A549 (cell line): ENCODE measurements around the gene ZBTB46. TPM values are rescaled to one million over a fixed set of nuclear protein-coding genes. Genes with fewer than 3 reads are reported as not detected.

Experiments
- ATAC-seq, 2 experiments: fragments of 200-7000 bp in 1 of 2; fragments of >200 bp in 1 of 2; cut with Nextera tagmentation in 1 of 2; cut with Tn5 transposase in 1 of 2; 3 replicates each; pipeline versions ENCODE4 v1.8.0 to v1.9.1; 2018 to 2020; ENCODE audit warnings: mild to moderate bottlenecking in 1 of 2, moderate library complexity in 1 of 2
- CTCF ChIA-PET: fragments of 300-600 bp; sonication (Branson Sonifier 250); formaldehyde crosslinking; extraction: SDS; loops from one replicate; lab custom pipeline; 2021; ENCODE audit warnings: antibody characterized with exemption, inconsistent platforms; lab: Yijun Ruan, JAX
- POLR2A ChIA-PET: fragments of 350-600 bp; formaldehyde crosslinking; extraction: SDS; loops from one replicate; lab custom pipeline; 2021; ENCODE audit warnings: antibody characterized with exemption, inconsistent platforms; lab: Yijun Ruan, JAX
- DNase-seq, 2 experiments: peaks; one replicate each; pipeline versions ENCODE4 v3.0.0 to v3.0.0-alpha.2; 2011 to 2016; ENCODE audit warnings: low read depth in 1 of 2, low spot score in 1 of 2
- FAIRE-seq: peaks from 2 replicates; lab custom pipeline; 2011; peaks lifted over from hg19 to GRCh38; lab: Jason Lieb, UNC
- H3K27ac ChIP-seq, 2 experiments: fragments of >200 bp; sonication (Bioruptor Twin); formaldehyde crosslinking; 3 replicates each; pipeline ENCODE4 v1.5.1; 2016 to 2017
- H3K4me1 ChIP-seq: fragments of >200 bp; sonication (Bioruptor Twin); formaldehyde crosslinking; 3 replicates; pipeline ENCODE4 v1.6.1; 2016
- H3K4me2 ChIP-seq: fragments of >200 bp; sonication (Bioruptor Twin); formaldehyde crosslinking; 3 replicates; pipeline ENCODE4 v1.6.1; 2016
- H3K4me3 ChIP-seq: fragments of >200 bp; sonication (Bioruptor Twin); formaldehyde crosslinking; 3 replicates; pipeline ENCODE4 v1.5.1; 2016
- H3K9me3 ChIP-seq: fragments of >200 bp; sonication (Bioruptor Twin); formaldehyde crosslinking; 3 replicates; pipeline ENCODE4 v1.6.1; 2016
- CBX8 ChIP-seq: fragments of 200-600 bp; sonication (generic); IDR thresholded peaks from 2 replicates; pipeline ENCODE4 v1.6.1; 2016
- EHF ChIP-seq: fragments of 250-450 bp; sonication (Bioruptor Pico); IDR thresholded peaks from 2 replicates; pipeline ENCODE4 v1.5.0; 2020; ENCODE audit warnings: mild to moderate bottlenecking
- FOSL2 ChIP-seq, 2 experiments: fragments of 450-650 bp in 1 of 2; fragments of >200 bp in 1 of 2; sonication (Bioruptor Twin) in 1 of 2; formaldehyde crosslinking; IDR thresholded peaks; 2 replicates each; pipeline versions ENCODE4 v1.5.0 to v1.6.1; 2016 to 2020; ENCODE audit warnings: mild to moderate bottlenecking in 1 of 2, moderate library complexity in 1 of 2
- FOXS1 ChIP-seq: fragments of 250-450 bp; sonication (Bioruptor Pico); IDR thresholded peaks from 2 replicates; pipeline ENCODE4 v1.5.0; 2020; ENCODE audit warnings: mild to moderate bottlenecking, moderate library complexity
- GATA3 ChIP-seq: IDR thresholded peaks from 2 replicates; pipeline ENCODE4 v1.6.1; 2012; ENCODE audit warnings: borderline replicate concordance
- HDAC2 ChIP-seq: fragments of 200-600 bp; sonication (generic); IDR thresholded peaks from 2 replicates; pipeline ENCODE4 v1.6.1; 2016
- HEYL ChIP-seq: fragments of 250-450 bp; sonication (Bioruptor Pico); IDR thresholded peaks from 2 replicates; pipeline ENCODE4 v1.8.0; 2021; ENCODE audit warnings: mild to moderate bottlenecking, moderate library complexity
- HOXB5 ChIP-seq: fragments of 250-450 bp; sonication (Bioruptor Pico); IDR thresholded peaks from 2 replicates; pipeline ENCODE4 v1.5.0; 2020; ENCODE audit warnings: mild to moderate bottlenecking, moderate library complexity
- JUN ChIP-seq, 2 experiments: fragments of >200 bp; sonication (Bioruptor Twin); formaldehyde crosslinking; IDR thresholded peaks; 2 replicates in 1 of 2; 3 replicates in 1 of 2; pipeline ENCODE4 v1.6.1; 2016 to 2017
- NPAS2 ChIP-seq: fragments of 250-450 bp; sonication (Bioruptor Pico); IDR thresholded peaks from 2 replicates; pipeline ENCODE4 v1.8.0; 2022; ENCODE audit warnings: mild to moderate bottlenecking, moderate library complexity, borderline replicate concordance
- NR3C1 ChIP-seq: fragments of >200 bp; sonication (Bioruptor Twin); formaldehyde crosslinking; IDR thresholded peaks from 3 replicates; pipeline ENCODE4 v1.6.1; 2017
- PHF8 ChIP-seq: fragments of 200-600 bp; sonication (generic); IDR thresholded peaks from 2 replicates; pipeline ENCODE4 v1.6.1; 2016; ENCODE audit warnings: low read depth, mild to moderate bottlenecking, antibody characterized with exemption, moderate library complexity, borderline replicate concordance
- POLR2AphosphoS2 ChIP-seq: conservative IDR thresholded peaks from 2 replicates; pipeline ENCODE4 v1.6.1; 2012; ENCODE audit warnings: low read length, improper control_type of control experiment, inconsistent platforms
- RAD21 ChIP-seq, 2 experiments: fragments of >200 bp in 1 of 2; sonication (Bioruptor Twin) in 1 of 2; formaldehyde crosslinking in 1 of 2; IDR thresholded peaks in 1 of 2; conservative IDR thresholded peaks in 1 of 2; 2 replicates in 1 of 2; 3 replicates in 1 of 2; pipeline ENCODE4 v1.6.1; 2012 to 2018; ENCODE audit warnings: inconsistent platforms in 1 of 2
- REST ChIP-seq: fragments of 200-600 bp; sonication (generic); IDR thresholded peaks from 2 replicates; pipeline ENCODE4 v1.6.1; 2016; ENCODE audit warnings: antibody characterized with exemption, mild to moderate bottlenecking, moderate library complexity
- RNF2 ChIP-seq: fragments of 200-600 bp; sonication (generic); IDR thresholded peaks from 2 replicates; pipeline ENCODE4 v1.6.1; 2016; ENCODE audit warnings: low read depth, mild to moderate bottlenecking, antibody characterized with exemption, moderate library complexity, borderline replicate concordance
- SMC3 ChIP-seq: fragments of >200 bp; sonication (Bioruptor Twin); formaldehyde crosslinking; IDR thresholded peaks from 3 replicates; pipeline ENCODE4 v1.6.1; 2018; ENCODE audit warnings: inconsistent platforms
- ZC3H11A ChIP-seq: fragments of 450-650 bp; IDR thresholded peaks from 2 replicates; pipeline ENCODE4 v1.6.1; 2014; ENCODE audit warnings: antibody characterized with exemption, mild to moderate bottlenecking
- ZFP36 ChIP-seq: fragments of 450-650 bp; IDR thresholded peaks from 2 replicates; pipeline ENCODE4 v1.6.1; 2014; ENCODE audit warnings: borderline replicate concordance; ENCODE audit not compliant: partially characterized antibody
- ZNF302 ChIP-seq: fragments of 250-450 bp; sonication (Bioruptor Pico); IDR thresholded peaks from 2 replicates; pipeline ENCODE4 v1.9.0; 2021; ENCODE audit warnings: inconsistent platforms, mild to moderate bottlenecking, moderate library complexity
- WGBS: methylation state at CpG from one replicate; pipeline ENCODE4 v1.1.6; 2017; ENCODE audit errors: missing lambda C conversion rate; 5-methylcytosine and 5-hydroxymethylcytosine counted together
- polyA plus RNA-seq, 4 experiments: library from polyadenylated mRNA; depleted of rRNA in 3 of 4; stranded (reverse); fragments of >200 nt; fragmentation: RNase III in 1 of 4; extraction: RNeasy Plus Mini Kit Qiagen cat#74134 plus additional on column Dnase treatment in 1 of 4; gene quantifications; 2 replicates in 3 of 4; 3 replicates in 1 of 4; pipeline ENCODE4 v1.2.3, GENCODE V29; 2011 to 2017
- TF ChIP-seq, protein P1 (sequence below): fragments of 250-450 bp; sonication (Bioruptor Pico); IDR thresholded peaks from 2 replicates; pipeline ENCODE4 v1.5.0; 2020; ENCODE audit warnings: low read depth, mild to moderate bottlenecking, moderate library complexity
- TF ChIP-seq, protein P2 (sequence below): fragments of >200 bp; sonication (Bioruptor Twin); formaldehyde crosslinking; IDR thresholded peaks from 2 replicates; pipeline ENCODE4 v1.6.1; 2016
- TF ChIP-seq, protein P3 (sequence below): fragments of >200 bp; sonication (Bioruptor Twin); formaldehyde crosslinking; IDR thresholded peaks from 3 replicates; pipeline ENCODE4 v1.5.1; 2016

The ZBTB46 gene
- polyA plus RNA-seq, 2 of the 4 experiments (the other 2 are of a cell fraction) = 0.17 to 0.43 TPM

DNA sequence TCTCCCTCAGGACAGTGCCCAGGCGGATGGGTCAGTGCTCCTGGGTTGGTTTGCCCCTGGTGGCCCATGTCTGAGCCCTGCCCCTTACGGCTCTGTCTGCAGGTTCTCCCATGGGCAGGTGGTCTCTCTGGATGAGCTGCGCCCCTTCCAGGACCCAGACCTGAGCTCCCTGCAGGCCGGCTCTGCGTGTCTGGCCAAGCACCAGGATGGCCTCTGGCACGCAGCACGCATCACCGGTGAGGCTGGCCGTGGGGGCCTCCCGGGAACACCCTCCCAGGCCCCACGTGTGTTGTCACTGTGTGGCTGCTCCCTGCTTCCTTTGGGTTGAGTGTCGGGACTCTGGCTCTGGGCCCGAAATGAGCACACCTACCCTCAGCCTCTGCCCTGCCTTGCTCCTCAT, 97.9 kb downstream of the ZBTB46 start (continued):
- no peak for TF ChIP-seq REST
- no peak for TF ChIP-seq GATA3
- no peak for TF ChIP-seq HEYL (CRISPR knock-in tag)
- no peak for TF ChIP-seq CBX8

GRCh38 chr20:63732118-63733095, 98.7 kb downstream of the ZBTB46 start:
- DNase-seq = no peak
- POLR2A ChIA-PET = no interaction called here
- WGBS = 86% methylated on average over 38 of the region's 38 CpGs
- FAIRE-seq = no peak
- ATAC-seq = no peak
- H3K4me1 ChIP-seq = no peaks in the 10 kb centered on the region
- no peak overlapping the region for H3K27ac ChIP-seq
- no peaks in the 10 kb centered on the region for H3K9me3 ChIP-seq
- no peak overlapping the region for H3K4me3 ChIP-seq
- no peak overlapping the region for H3K4me2 ChIP-seq
- CTCF ChIA-PET = no interaction called here
- no peak for TF ChIP-seq EHF (CRISPR knock-in tag)
- TF ChIP-seq FOXS1 = no peak
- no peak for TF ChIP-seq NR3C1
- no peak for TF ChIP-seq HOXB5 (CRISPR knock-in tag)
- TF ChIP-seq SMC3 = no peak
- TF ChIP-seq ZNF302 = no peak
- TF ChIP-seq, protein P1, sequence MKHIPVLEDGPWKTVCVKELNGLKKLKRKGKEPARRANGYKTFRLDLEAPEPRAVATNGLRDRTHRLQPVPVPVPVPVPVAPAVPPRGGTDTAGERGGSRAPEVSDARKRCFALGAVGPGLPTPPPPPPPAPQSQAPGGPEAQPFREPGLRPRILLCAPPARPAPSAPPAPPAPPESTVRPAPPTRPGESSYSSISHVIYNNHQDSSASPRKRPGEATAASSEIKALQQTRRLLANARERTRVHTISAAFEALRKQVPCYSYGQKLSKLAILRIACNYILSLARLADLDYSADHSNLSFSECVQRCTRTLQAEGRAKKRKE (CRISPR knock-in tag) = no peak
- no peak for TF ChIP-seq JUN (IDR thresholded peaks at IDR 0.05)
- TF ChIP-seq FOSL2 (IDR thresholded peaks at IDR 0.05) = no peak
- TF ChIP-seq FOSL2 (CRISPR knock-in tag; IDR thresholded peaks at IDR 0.05) = no peak
- TF ChIP-seq ZFP36 = no peak
- no peak for TF ChIP-seq RAD21 (conservative IDR thresholded peaks at IDR 0.05 in 1 of 2, IDR thresholded peaks at IDR 0.05 in 1 of 2)
- no peak for TF ChIP-seq POLR2AphosphoS2
- no peak for TF ChIP-seq RNF2
- no peak for TF ChIP-seq CBX8
- no peak for TF ChIP-seq ZC3H11A
- TF ChIP-seq NPAS2 (CRISPR knock-in tag) = no peak
- TF ChIP-seq, protein P2, sequence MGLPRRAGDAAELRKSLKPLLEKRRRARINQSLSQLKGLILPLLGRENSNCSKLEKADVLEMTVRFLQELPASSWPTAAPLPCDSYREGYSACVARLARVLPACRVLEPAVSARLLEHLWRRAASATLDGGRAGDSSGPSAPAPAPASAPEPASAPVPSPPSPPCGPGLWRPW = no peak
- TF ChIP-seq, protein P3, sequence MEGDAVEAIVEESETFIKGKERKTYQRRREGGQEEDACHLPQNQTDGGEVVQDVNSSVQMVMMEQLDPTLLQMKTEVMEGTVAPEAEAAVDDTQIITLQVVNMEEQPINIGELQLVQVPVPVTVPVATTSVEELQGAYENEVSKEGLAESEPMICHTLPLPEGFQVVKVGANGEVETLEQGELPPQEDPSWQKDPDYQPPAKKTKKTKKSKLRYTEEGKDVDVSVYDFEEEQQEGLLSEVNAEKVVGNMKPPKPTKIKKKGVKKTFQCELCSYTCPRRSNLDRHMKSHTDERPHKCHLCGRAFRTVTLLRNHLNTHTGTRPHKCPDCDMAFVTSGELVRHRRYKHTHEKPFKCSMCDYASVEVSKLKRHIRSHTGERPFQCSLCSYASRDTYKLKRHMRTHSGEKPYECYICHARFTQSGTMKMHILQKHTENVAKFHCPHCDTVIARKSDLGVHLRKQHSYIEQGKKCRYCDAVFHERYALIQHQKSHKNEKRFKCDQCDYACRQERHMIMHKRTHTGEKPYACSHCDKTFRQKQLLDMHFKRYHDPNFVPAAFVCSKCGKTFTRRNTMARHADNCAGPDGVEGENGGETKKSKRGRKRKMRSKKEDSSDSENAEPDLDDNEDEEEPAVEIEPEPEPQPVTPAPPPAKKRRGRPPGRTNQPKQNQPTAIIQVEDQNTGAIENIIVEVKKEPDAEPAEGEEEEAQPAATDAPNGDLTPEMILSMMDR = no peak
- no peak for TF ChIP-seq HDAC2
- no peak for TF ChIP-seq PHF8
